Bone marrow (tissue), 2 donors: ENCODE measurements around the gene FGFR4.
A peak's percentile ranks its signal among the peaks of the same experiment; 100 is the strongest.

ENCODE experiments used
- DNase-seq, 2 donors: peaks; one replicate each; lab custom pipeline; 2025; lab: John Stamatoyannopoulos, UW

The FGFR4 gene

DNA sequence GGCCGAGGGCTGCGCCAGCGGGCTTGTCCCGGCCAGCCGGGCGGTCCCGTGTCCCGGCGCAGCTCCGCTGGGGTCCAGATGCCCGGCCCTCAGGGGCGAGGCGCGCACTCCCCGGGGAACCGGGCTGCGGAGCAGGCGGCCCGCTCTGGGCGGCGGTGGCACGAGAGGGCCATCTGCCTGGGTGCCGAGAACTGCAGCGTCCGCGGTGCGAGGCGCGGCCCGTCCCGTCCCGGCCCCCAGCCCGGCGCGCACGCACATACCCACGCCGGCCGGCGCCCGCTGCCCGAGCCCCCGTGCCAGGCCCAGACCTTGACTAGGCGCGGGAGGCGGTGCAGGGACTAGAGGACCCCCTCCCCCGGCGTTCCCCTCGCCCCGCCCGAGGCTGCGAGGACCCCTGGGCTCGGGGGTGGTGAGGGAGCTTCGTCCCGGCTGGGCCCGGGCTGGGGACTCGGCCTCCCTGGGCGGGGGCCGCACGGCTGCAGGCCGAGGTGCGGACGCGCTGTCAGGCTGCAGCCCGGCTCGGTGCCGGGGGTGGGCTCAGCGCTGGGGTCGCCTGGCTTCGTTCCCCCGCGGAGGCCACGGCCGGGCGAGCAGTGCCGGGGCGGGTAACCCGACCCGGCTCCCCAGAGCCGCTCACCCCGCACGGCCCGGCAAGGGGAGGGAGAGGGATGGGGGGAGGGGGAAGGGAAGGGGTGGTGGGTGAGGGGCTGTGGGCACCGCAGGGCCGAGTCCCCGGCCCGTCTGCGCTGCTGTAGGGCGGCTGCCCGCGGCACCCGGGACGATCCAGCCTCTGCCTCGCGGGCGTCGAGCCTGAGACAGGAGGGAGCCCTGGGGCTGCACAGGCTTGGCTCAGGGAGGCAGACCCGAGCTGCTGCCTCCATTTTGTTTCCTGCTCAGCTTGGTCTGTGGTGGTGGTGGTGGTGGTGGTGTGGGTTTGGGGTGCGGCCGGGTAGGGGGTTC lies 45.7 kb downstream of the FGFR4 start:
- no peak for DNase-seq

DNA sequence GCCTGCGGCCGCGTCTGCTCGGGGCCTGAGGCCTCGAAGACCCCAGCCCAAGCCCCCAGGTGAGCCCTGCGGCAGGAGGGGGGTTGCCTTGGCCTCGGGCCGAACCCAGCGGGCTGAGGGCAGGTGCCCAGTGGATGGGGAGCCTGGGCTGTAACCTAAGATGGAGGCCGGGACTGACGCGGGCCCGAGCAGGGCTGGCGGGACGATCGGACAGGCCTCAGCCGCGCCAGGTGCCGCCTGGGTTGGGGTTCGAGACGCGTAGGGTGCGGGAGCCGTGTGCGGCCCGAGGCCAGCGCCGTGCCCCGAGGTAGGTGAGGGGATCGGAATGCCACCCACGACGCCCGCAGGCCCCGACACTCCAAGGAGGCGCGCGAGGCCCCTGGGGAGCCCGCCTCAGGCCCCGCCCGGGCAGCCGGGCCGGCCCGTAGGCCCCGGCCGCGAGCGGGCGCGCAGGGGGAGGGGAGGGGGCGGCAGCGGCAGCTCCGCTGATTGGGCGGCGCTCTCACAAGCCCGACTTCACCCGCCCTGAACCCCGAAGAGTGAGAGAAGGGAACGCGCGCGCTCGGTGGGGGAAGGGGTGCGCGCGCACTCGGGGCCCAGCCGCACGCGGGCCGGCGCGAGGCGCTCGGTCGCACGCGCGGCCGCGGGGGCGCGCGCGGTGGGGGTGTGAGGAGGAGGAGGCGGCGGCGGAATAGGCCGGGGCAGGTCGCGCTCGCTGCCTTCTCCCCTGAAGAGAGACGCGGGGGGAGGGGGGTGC lies 46.6 kb downstream of the FGFR4 start, which contains the start of gene NSD1:
NSD1 (plus strand) TSS at position 678 of the 757 bp plus-strand sequence. CDS start 1,331 bp downstream, outside the sequence.
- peak; percentile 66 to 71 for DNase-seq

DNA sequence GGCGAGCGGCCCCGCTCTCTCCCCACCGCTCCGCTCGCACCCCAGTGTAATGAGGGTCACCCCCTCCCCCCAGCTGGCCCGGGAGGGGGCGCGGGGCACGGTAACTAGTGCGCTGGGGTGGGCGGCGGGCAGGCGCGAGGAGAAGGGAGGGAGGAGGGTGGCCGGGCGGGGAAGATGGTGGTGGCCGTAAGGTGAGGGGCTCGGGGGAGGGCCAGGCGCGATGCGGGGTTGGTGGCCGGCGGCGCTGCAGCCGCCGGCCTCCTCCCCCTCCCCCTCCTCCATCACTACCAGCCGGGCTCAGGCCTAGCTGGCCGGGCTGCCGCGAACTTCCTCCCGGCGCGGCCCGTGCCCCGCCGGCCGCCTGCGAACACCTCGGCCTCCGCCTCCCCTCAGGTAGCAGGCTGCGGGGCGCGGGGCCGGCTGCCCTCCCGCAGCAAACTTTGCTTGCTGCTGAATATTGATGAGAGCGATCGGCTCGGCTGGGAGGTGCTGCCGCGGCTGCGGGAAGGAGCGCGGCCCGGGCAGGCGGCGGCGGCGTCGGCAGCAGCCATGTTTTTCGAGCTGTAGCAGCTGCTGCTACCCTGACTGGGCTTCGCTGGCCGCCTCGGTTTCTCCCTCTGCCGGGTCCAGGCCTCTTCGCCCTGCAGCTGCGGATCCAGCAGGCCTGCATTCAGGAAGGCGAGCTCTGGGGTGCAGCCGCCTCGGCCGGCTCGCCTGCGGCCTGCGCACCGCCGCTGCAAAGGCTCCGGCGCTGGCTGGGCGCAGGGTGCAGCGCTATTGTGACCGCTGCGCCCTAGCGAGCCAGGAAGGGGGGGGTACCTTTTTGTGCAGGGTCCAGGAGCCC lies 47.4 kb downstream of the FGFR4 start:
- DNase-seq = peak in 1 of 2 donors; percentile 71

DNA sequence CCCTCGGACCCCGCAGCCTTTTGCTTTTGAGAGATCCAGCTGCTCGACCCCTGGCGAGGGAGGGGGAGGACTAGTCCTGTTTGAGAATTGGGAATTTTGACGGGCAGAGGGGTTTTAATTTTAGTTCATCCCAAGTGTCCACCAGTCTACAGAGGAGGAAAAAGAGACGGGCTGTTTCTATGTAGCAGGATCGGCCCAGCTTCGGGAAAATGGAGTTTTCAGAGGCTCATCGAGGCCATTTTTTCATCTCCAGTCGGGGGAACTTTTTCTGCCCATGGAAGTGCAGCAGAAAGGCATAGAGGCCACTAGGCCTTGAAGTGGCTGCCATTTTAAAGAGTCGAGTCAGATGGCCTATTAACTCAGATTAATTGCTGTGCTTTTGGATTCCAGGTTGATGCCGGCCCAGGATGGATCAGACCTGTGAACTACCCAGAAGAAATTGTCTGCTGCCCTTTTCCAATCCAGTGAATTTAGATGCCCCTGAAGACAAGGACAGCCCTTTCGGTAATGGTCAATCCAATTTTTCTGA lies 48.0 kb downstream of the FGFR4 start:
- DNase-seq = no peak

DNA sequence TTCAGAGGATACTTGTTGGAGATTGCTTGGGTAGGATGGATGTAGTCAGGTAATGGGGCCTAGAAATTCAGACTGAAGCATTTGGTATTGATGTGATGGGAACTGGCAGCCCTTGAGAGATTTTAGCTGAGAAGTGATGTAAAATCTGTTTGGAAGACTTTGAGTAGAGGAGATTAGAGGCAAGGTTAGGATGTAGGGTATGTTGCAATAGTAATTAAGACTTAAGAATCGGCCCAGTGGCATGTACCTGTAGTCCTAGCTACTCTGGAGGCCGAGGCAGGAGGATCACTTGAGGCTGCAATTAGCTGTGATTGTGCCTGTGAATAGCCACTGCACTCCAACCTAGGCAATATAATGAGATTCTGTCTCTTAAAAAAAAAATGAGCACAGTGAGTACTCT lies 53.6 kb downstream of the FGFR4 start:
- no peak for DNase-seq

DNA sequence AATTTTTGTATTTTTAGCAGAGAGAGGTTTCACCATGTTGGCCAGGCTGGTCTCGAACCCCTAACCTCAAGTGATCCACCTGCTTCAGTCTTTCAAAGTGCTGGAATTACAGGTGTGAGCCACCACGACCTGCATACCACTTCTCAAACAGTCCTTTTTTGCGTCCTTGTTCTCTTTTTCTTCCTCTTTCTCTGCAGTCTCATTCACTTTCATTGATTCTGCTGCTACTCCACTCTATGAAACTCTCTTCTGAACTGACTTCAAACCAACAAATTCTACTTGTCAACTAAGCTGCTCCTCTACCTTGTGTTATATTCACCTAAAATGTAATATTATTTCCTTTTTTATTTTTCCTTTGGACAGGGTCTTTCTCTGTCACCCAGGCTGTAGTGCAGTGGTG lies 54.8 kb downstream of the FGFR4 start:
- no peak for DNase-seq

DNA sequence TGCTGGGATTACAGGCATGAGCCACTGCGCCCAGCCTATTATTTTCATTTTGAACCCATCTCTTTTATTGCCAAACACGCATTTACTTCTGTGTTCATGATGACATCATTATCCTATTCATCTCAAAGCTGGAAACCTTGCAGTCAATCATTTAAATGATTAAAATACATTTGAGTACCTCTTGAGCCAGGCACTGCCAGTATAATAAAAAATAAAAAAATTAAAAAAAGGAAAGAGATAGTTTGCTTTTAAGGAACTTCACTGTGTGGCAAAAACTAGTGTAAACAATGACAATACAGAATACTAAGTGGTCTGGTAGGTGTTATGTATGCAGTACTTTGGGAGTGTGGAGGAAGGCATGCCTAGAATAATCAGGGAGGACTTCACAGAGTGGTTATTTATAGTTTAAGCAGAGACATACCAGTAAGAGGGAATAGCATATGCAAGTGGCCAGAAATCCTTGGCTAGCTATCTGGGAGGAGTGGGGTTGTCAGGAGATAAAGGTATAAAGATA lies 55.4 kb downstream of the FGFR4 start:
- no peak for DNase-seq

DNA sequence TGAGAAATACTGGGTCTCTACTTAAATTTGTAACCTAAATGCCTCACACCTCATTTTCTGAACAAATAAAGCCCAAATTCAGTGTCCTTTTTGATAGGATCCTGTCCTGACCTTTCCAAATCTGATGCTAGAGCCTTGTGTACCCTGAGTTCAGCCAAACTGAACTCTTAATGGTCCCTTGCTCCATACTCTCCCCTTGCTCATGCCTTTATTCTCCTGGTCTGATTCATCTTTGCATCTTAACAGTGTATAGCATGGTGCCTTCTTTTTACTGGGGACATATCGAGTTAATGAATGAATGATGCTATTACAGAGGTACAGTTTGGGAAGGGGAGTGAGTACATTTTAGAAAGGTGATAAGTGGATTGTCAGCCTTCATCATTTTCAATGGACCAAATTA lies 56.1 kb downstream of the FGFR4 start:
- DNase-seq = no peak

DNA sequence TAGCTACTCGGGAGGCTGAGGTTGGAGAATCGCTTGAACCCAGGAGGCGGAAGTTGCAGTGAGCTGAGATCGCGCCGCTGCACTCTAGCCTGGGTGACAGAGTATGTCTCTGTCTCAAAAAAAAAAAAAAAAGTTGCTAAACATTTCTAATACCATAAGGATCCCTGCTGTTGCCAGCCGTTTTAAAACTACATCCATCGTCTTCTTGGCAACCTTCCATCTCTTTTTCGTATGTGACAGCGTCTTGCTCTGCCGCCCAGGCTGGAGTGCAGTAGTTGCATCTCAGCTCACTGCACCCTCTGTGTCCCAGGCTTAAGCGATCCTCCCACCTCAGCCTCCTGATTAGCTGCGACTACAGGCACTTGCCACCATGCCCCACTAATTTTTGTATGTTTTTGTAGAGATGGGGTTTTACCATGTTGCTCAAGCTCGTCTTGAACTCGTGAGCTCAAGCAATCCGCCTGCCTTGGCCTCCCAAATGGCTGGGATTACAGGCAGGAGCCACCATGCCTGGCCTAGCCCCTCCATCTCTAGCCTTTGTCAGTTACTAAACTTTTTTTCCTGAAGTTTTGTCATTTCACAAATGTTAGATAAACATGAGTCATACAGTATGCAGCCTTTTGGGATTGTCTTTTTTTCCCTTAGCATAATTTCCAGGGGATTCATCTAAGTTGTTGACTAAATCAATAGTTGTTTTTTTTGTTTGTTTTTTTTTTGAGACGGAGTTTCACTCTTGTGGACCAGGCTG lies 60.4 kb downstream of the FGFR4 start:
- DNase-seq = no peak
